HG02884 (cell line): ENCODE data around the gene APOL3.
"Not testable (repeated sequence)": the region's sequence is repeated elsewhere in the genome, so short reads cannot be mapped to it uniquely, and the experiment has no call there.

Source experiments
- ATAC-seq: cut with Tn5 transposase; IDR thresholded peaks from one replicate; pipeline ENCODE4 v1.9.1; 2021; ENCODE audit warnings: mild to moderate bottlenecking, moderate library complexity; ENCODE audit not compliant: unreplicated experiment

Gene APOL3, protein sequence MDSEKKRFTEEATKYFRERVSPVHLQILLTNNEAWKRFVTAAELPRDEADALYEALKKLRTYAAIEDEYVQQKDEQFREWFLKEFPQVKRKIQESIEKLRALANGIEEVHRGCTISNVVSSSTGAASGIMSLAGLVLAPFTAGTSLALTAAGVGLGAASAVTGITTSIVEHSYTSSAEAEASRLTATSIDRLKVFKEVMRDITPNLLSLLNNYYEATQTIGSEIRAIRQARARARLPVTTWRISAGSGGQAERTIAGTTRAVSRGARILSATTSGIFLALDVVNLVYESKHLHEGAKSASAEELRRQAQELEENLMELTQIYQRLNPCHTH

DNA sequence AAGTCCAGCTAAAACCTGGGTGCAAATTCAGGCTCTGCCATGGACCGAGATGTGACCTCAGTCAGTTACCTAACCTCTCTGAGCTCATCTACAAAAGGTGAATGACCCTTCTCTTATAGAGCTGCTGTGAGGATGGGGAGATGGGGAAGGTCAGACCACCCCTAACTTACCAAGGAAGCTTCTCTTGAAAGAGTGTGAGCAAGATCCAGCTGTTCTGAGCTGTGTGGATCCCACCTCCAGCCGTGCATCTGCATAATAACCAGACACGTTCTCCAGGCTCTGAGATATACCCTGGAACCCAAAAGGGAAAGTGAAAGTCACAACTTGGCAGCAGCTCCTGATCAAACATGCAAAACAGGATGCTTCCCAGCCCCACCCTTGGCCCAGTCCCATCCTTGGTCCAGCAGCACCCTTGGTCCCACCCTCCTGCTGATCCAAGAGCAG is at the start of gene APOL3:
Gene APOL3, minus strand, starts transcription at position 257 of the 444 bp plus-strand sequence. CDS start 11,700 bp downstream, outside the sequence.
- ATAC-seq, result no peak

- no peak for ATAC-seq
Observed at GRCh38 chr22:36210224-36210623, 49.7 kb upstream of the APOL3 start.

DNA sequence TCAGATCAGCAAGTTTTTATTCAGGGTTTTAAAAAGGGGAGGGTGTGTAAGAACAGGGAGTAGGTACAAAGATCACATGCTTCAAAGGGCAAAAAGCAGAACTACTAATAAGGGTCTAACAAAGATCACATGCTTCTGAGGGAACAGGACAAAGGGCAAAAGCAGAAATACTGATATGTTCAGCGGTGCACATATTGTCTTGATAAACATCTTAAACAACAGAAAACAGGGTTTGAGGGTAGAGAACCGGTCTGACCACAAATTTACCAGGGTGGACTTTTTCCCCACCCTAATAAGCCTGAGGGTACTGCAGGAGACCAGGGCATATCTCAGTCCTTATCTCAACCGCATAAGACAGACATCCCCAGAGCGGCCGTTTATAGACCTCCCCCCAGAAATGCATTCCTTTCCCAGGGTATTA is 48.9 kb upstream of the APOL3 start:
- not testable (repeated sequence) for ATAC-seq

GRCh38 chr22:36208914-36209313 is 48.4 kb upstream of the APOL3 start:
- ATAC-seq, result no peak

DNA sequence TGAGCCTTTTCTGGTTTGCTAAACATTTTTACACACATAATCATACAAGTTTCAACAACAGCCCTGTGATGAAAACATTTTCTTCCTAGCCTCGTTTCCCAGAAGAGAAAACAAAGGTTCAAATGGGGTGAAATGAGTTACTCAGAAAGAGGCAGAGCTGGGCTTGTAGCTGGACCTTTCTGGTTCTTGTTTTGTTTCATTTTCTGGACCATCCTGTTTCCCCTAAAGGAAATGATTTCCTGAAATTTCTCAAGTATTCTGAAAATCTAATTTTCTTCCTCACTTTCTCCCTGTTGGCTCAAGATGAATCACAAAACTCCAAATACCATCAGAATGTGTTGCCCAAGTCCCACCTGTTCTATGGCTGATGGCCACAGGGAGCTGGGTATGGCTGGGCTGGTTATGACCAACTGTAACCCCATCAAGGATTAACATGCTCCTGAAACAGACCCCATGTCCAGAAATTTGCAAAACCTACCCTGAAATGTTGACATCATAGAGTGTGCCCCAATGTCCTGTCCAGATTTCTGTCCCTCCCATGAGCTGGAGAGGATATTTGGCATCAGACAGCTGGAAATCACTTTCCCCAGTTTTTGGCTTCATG is 47.7 kb upstream of the APOL3 start:
- ATAC-seq, result no peak

DNA sequence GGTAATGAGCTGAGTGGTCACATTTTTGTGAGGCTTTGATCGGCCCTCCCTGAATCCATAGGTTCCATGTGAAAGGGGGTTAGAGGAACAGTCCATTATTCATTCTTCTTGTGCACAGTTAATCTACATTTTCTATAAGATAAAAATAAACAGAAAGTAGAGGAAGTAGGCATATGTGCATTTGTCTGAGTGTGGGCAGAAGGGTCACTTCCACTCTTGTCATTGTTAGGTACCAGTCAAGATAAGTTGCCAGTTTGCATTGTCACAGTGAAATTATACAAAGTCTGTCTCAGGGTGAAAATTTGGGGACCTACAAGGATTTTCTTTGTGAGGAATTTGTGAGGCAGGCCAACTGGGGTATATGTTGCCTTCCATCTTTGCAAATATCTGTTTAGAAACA is 45.7 kb upstream of the APOL3 start:
- ATAC-seq, result no peak

GRCh38 chr22:36205573-36205972 is 45.0 kb upstream of the APOL3 start:
- not testable (repeated sequence) for ATAC-seq

- no peak for ATAC-seq
Observed at GRCh38 chr22:36204632-36205015, 44.1 kb upstream of the APOL3 start.

DNA sequence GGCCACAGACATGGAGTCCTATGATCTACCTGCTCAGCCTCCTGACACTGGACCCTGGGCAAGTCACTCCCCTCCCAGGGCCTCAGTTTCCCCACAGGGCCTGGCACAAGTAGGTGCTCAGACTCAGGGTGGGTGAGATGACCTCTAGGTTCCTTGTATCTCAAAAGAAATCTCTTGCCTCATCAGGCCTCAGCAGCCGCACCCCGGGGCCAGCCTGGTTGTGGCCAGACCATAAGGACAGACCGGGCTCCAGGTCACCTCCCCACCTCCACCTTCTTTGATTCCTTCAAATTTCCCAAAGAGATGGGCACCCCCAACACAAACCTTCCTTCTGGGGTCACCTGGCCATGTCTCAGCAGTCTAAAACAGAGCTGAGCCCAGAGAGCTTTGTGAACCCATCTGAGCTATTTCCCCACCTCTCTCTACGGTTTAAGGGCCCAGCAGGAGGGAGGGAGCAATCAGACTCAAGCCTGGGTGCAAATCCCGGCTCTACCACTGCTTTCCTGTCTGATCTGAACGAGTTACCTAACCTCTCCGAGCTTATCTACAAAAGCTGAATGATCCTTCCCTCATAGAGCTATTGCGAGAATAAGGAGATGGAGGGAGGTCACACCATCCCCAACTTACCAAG is 43.6 kb upstream of the APOL3 start:
- no peak for ATAC-seq

- not testable (repeated sequence) for ATAC-seq
Observed at GRCh38 chr22:36203441-36203840, 42.9 kb upstream of the APOL3 start.

GRCh38 chr22:36202906-36203305 is 42.4 kb upstream of the APOL3 start:
- ATAC-seq, result not testable (repeated sequence)

DNA sequence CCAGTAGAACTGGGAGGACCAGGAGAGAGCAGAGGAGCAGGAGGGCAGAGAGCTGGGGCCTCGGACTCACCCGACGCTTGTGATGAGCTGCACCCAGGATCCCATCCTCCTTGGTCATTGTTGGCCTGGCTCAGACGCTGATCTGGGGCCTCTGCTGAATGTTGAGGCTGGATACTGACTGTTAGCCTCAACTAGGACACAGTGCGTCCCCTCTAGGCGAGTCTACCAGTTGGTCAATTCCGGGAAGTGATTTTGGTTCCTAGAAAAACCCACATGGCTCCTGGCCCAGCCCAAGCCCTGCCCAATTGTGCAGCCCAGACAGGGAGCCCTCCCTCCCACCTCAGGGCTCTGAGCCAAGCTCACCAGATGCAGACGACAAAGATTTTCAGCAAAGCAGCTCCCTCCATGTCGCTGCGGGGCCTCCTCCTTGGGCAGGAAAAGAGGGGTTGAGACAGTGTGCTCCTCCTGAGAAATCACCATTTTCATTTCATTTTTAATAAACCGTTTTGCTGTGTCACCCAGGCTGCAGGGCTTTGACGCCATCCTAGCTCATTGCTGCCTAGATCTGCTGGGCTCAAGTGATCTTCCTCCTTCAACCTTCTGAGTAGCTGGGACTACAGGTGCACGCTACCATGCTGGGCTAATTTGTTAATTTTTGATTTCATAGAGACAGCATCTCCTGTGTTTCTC is 41.2 kb upstream of the APOL3 start, which contains the start of gene APOL4:
Gene APOL4, minus strand, starts transcription at position 180 of the 690 bp plus-strand sequence. Its CDS starts 75 bp downstream, at position 105.
- ATAC-seq, result no peak

GRCh38 chr22:36201025-36201424 is 40.5 kb upstream of the APOL3 start:
- not testable (repeated sequence) for ATAC-seq

GRCh38 chr22:36199001-36199551 is 38.5 kb upstream of the APOL3 start:
- no peak for ATAC-seq

DNA sequence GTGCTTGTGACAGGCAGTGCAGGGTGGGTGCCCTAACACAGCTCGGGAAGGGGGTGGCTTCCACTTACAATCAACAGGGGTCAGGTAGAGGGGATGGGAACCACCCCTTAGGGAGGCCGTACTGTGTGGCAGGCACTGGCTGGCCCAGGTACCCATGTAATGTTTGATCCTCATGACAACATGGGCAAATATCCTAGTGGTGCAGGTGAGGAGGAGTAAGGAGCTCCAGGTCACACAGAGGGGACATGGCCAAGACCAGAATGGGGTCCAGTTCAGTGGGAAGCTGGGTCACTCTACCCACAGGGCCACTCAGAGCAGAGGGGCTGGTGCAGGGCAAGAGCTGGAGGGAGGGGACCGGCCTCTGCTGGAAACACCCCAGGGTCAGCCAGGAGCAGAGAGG is 38.0 kb upstream of the APOL3 start:
- ATAC-seq, result no peak

GRCh38 chr22:36197514-36198146 is 37.1 kb upstream of the APOL3 start:
- ATAC-seq, result no peak

DNA sequence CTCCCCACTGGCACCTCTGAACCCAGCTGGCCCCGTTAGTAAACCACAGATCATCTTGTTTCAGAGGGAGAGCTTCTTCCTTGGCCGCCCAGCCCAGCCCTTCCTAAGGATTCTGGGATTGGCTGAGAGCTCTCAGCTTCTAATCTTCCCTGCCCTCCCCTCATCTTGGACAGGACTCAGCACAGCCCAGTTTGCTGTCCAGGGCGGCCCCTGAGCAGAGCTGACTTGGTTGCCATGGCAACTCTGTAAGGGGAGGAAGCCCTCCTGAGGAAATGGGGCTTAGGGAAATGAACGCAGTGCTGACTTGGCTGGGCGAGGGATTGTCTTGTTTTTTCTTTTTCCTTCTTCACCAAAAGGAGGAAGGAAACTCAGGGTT is 36.5 kb upstream of the APOL3 start:
- ATAC-seq, result no peak

GRCh38 chr22:36196254-36197064 is 35.9 kb upstream of the APOL3 start:
- ATAC-seq, result no peak

- no peak for ATAC-seq
Observed at GRCh38 chr22:36194971-36195370, 34.4 kb upstream of the APOL3 start.

GRCh38 chr22:36194385-36194784 is 33.8 kb upstream of the APOL3 start:
- no peak for ATAC-seq
